ENCODE data around the gene SRD5A1. TPM values are rescaled to one million over a fixed set of nuclear protein-coding genes. Genes with fewer than 3 reads are reported as not detected.

The SRD5A1 gene
- total RNA-seq, 4 donors from 2014 or later = 3.0 to 7.5 (median 5.0) TPM

DNA sequence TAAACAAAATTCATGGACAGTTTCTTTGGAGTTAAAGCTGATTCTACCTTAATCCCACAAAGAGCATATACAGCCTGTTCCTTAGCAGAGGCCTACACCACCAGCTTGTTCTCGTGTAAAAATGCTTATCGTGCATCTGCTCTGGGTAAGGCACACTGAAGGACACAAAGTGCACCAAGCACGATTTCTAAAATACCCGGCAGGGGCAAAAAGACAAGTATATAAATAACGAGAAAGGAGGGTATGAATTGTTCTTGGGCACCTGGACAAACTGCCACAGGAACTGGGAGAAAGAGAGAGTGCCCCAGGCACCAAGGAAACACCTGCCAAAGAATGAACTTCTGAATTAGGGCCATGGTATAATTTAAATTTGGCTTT, 25.7 kb upstream of the SRD5A1 start:
- 93 to 94% methylated on average over 5 of the region's 5 CpGs for WGBS, 2 donors
- no peak overlapping the region for H3K27ac ChIP-seq
- no peak for DNase-seq
- no peaks in the 10 kb centered on the region for H3K9me3 ChIP-seq
- TF ChIP-seq, protein P1, sequence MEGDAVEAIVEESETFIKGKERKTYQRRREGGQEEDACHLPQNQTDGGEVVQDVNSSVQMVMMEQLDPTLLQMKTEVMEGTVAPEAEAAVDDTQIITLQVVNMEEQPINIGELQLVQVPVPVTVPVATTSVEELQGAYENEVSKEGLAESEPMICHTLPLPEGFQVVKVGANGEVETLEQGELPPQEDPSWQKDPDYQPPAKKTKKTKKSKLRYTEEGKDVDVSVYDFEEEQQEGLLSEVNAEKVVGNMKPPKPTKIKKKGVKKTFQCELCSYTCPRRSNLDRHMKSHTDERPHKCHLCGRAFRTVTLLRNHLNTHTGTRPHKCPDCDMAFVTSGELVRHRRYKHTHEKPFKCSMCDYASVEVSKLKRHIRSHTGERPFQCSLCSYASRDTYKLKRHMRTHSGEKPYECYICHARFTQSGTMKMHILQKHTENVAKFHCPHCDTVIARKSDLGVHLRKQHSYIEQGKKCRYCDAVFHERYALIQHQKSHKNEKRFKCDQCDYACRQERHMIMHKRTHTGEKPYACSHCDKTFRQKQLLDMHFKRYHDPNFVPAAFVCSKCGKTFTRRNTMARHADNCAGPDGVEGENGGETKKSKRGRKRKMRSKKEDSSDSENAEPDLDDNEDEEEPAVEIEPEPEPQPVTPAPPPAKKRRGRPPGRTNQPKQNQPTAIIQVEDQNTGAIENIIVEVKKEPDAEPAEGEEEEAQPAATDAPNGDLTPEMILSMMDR (IDR thresholded peaks at IDR 0.05) = no peak
- no peak for TF ChIP-seq POLR2A (IDR thresholded peaks at IDR 0.05)
- no peaks in the 10 kb centered on the region for H3K4me1 ChIP-seq
- peaks cover 66 to 75% of the 10 kb centered on the region in 2 donors for H3K36me3 ChIP-seq
- intact Hi-C loops (cut with DNase I) = no loop called here
- H3K27me3 ChIP-seq = no peaks in the 10 kb centered on the region
- no peak overlapping the region for H3K4me3 ChIP-seq (replicated peaks in 1 of 3)

DNA sequence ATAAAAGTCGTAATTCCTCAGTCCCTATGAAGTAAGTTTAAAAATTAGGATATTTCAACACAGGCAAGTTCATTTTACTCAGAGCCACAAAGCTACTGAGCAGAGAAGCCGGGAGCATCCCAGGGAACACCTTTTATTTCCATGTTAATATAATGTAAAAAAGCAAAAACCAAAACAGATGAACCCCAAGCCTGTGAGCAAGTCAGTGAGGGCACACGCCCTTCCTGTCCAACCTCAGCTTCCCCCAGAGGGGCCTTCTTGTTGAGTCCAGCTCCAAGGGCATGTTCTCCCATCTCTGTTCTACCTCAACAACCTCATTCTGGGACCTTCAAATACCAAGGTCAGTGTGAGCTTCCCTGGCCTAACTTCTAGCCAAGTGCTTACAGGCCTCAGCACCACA, 25.2 kb upstream of the SRD5A1 start:
- no peak for DNase-seq
- WGBS, 2 donors = 94% methylated on average over 3 of the region's 3 CpGs
- no peaks in the 10 kb centered on the region for H3K4me1 ChIP-seq
- no peak overlapping the region for H3K4me3 ChIP-seq (replicated peaks in 1 of 3)
- H3K27ac ChIP-seq = no peak overlapping the region
- intact Hi-C loops (cut with DNase I) = no loop called here
- peaks cover 67 to 74% of the 10 kb centered on the region in 2 donors for H3K36me3 ChIP-seq
- no peaks in the 10 kb centered on the region for H3K9me3 ChIP-seq
- TF ChIP-seq POLR2A (IDR thresholded peaks at IDR 0.05) = no peak
- TF ChIP-seq, protein P1 (IDR thresholded peaks at IDR 0.05) = no peak
- H3K27me3 ChIP-seq = no peaks in the 10 kb centered on the region

DNA sequence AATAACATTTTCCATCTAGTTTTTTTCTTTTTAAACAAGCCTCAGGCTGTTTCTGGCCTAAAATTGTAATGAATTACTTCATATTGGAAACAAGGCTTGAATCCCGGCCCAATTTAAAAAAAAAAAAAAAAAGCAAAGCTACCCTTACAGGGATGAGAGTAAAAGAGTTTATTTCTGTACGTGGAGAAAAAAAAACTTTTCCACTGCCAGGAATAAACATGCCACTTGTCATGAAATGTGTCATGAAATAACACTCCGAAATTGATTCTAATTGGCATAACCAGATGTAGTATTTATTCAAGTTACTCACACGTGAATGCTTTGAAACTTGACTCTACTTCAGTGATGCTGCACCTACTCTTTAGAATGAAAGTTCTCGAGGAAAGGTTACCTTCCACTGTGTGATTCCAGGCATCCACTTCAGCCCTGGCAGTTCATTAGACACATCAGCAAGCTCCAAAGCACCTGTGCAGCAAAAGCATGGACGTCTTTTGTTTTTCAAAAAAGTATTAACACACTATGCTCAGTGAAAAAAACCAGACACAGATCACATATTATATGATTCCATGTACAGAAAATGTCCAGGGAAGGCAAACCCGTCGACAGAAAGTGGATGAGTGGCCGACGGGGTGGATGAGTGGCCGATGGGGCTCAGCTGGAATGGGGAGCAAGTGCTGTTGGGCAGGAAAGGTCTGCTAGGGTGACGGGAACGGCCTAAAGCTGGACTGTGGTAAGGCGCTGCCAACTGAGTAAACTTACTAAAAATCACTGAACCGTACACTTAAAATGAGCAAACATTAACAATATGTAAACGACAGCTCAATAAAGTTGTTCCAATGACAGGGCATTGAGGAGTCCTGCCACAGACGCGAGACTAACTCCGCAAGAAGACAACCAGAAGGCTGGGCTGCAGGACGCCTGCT, 21.6 kb upstream of the SRD5A1 start:
- Histone ChIP-seq H3K27ac (no peak overlapping the region), H3K4me3 (replicated peaks in 1 of 3) (no peak overlapping the region), H3K4me1 (no peaks in the 10 kb centered on the region), H3K9me3 (no peaks in the 10 kb centered on the region), H3K36me3 (peaks cover 58 to 68% of the 10 kb centered on the region in 2 donors), H3K27me3 (no peaks in the 10 kb centered on the region)
- TF ChIP-seq, protein P1 (IDR thresholded peaks at IDR 0.05) = no peak
- TF ChIP-seq POLR2A (IDR thresholded peaks at IDR 0.05) = no peak
- DNase-seq = peak; percentile 67 to 75
- intact Hi-C loops (cut with DNase I) = no loop called here
- WGBS, 2 donors = 60 to 61% methylated on average over 20 of the region's 20 CpGs

DNA sequence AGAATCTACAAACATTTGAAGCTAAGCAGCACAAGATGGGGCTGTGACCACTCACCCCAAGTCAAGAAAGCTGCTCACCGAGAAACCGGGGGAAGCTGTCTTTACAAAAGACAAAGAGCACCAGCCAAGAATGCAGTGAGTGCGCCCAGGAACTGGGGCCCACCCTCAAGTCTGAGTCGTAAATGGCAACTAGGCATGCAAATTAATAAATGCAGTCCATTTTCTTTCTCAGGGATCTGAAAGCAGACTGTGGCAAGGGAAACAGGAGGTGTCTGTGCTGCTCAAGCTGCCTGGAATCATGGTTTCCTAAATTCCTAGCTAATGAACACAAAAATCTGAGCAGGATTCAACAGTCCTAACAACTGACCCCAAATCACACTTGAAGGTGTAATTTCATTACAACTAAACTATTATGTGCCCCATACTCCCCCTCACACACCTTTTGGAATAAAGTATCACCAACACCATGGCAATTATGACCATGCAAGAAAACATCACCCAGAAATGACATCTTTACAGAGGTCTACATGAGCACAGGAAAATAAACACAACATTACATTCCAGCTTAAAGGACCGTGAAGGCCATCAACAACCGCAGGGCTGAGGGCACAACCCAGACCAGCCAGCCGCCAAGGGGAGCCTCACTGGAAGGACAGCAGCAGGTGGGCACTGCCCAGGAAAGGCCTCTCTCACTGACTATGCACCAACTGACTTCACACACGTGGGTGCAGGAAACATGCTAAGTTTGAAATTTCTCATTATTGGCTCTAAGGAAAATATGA, 18.0 kb upstream of the SRD5A1 start:
- Histone ChIP-seq H3K4me1 (no peaks in the 10 kb centered on the region), H3K9me3 (no peaks in the 10 kb centered on the region), H3K36me3 (peaks cover 41 to 63% of the 10 kb centered on the region in 2 donors), H3K4me3 (replicated peaks in 1 of 3) (no peak overlapping the region), H3K27ac (no peak overlapping the region), H3K27me3 (no peaks in the 10 kb centered on the region)
- no peak for TF ChIP-seq POLR2A (IDR thresholded peaks at IDR 0.05)
- DNase-seq = no peak
- WGBS, 2 donors = 79 to 92% methylated on average over 8 of the region's 8 CpGs
- intact Hi-C loops (cut with DNase I) = no loop called here

DNA sequence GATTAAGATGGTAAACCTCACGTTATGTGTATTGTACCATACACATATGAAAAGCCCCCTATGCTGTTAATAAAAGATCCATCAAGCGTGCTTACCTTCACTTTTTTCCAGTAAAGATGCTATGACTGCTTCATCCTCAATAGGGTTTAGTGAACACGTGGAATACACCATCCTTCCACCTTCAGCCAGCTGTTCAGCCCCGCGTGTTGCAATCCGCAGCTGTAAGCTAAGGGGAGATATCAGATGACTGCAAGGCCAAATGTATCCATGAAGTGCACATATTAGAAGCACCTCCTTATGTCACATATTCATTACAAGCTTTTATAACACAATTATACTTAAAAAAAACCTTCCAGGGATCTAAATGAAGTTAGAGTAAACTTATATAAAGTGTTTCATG, 16.6 kb upstream of the SRD5A1 start:
- H3K4me3 ChIP-seq (replicated peaks in 1 of 3) = no peak overlapping the region
- H3K36me3 ChIP-seq = peaks cover 35 to 66% of the 10 kb centered on the region in 2 donors
- H3K27me3 ChIP-seq = no peaks in the 10 kb centered on the region
- no peaks in the 10 kb centered on the region for H3K4me1 ChIP-seq
- WGBS, 2 donors = 92 to 94% methylated on average over 6 of the region's 6 CpGs
- no peak overlapping the region for H3K27ac ChIP-seq
- H3K9me3 ChIP-seq = no peaks in the 10 kb centered on the region
- TF ChIP-seq POLR2A (IDR thresholded peaks at IDR 0.05) = no peak
- TF ChIP-seq, protein P1 (IDR thresholded peaks at IDR 0.05) = no peak
- intact Hi-C loops (cut with DNase I) = no loop called here
- DNase-seq = no peak
